ENCODE results near the gene CNDP1.

DNA sequence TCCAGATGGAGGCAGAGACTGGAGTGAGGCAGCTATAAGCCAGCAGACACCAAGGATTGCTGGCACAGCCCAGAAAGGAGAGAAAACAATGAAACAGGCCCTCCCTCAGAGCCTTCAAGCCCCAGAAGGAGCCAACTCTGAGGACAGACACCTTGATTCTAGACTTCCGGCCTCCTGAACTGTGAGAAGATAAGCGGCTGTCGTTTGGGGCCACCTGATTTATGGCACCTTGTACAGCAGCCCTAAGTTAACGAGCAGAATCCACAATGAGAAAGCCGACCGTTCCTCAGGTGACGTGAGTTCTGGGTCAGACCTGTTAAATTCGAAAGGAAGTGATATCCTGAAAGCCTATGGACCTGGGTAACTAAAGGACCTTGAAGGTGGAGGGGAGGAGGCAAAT is 45.4 kb upstream of the CNDP1 start:
- TF ChIP-seq, protein P1, sequence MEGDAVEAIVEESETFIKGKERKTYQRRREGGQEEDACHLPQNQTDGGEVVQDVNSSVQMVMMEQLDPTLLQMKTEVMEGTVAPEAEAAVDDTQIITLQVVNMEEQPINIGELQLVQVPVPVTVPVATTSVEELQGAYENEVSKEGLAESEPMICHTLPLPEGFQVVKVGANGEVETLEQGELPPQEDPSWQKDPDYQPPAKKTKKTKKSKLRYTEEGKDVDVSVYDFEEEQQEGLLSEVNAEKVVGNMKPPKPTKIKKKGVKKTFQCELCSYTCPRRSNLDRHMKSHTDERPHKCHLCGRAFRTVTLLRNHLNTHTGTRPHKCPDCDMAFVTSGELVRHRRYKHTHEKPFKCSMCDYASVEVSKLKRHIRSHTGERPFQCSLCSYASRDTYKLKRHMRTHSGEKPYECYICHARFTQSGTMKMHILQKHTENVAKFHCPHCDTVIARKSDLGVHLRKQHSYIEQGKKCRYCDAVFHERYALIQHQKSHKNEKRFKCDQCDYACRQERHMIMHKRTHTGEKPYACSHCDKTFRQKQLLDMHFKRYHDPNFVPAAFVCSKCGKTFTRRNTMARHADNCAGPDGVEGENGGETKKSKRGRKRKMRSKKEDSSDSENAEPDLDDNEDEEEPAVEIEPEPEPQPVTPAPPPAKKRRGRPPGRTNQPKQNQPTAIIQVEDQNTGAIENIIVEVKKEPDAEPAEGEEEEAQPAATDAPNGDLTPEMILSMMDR (optimal IDR thresholded peaks at IDR 0.05 in 1 of 3, IDR thresholded peaks at IDR 0.05 in 1 of 3, conservative IDR thresholded peaks at IDR 0.05 in 1 of 3; ENCODE audit: extremely low read depth in 1 of 3, insufficient read depth in 2 of 3, low read length in 3 of 3), result no peak
- no peak for TF ChIP-seq EZH2 (IDR thresholded peaks at IDR 0.05; ENCODE audit: low read length)
